ENCODE results near the gene ITGBL1.

ITGBL1 gene

GRCh38 chr13:101490406-101491015 is 38.0 kb downstream of the ITGBL1 start:
- CTCF ChIA-PET = interaction anchor here (1.1 to 2.6 kb wide), 2 partner anchors 11 to 345 kb away, joined by 4 to 14 read pairs; no protein-coding TSS in a partner anchor
- TF ChIP-seq CTCF (IDR thresholded peaks at IDR 0.05; ENCODE audit: insufficient read depth, low read length, missing control alignments) = no peak
- POLR2A ChIA-PET = no interaction called here
- no peak for DNase-seq (ENCODE audit: low read depth, low spot score)
- no peak overlapping the region for H3K4me3 ChIP-seq (ENCODE audit: low read depth, low read length)

- CTCF ChIA-PET = interaction anchor here (0.8 to 2.1 kb wide), 8 partner anchors 12 to 347 kb away, joined by 3 to 7 read pairs (median 4); no protein-coding TSS in a partner anchor
- no peak overlapping the region for H3K4me3 ChIP-seq (ENCODE audit: low read depth, low read length)
- no peak for DNase-seq (ENCODE audit: low read depth, low spot score)
- TF ChIP-seq CTCF (IDR thresholded peaks at IDR 0.05; ENCODE audit: insufficient read depth, low read length, missing control alignments) = no peak
- POLR2A ChIA-PET = interaction anchor here (0.7 to 1.6 kb wide), 2 partner anchors 19 to 184 kb away, joined by 3 to 4 read pairs; no protein-coding TSS in a partner anchor
Observed at GRCh38 chr13:101492251-101492910, 39.9 kb downstream of the ITGBL1 start.

- ChIA-PET POLR2A (interaction anchor here (1.6 kb wide), 1 partner anchor 185 kb away, joined by 4 read pairs; no protein-coding TSS in a partner anchor), CTCF (interaction anchor here (0.8 to 2.1 kb wide), 8 partner anchors 11 to 349 kb away, joined by 3 to 7 read pairs (median 4); no protein-coding TSS in a partner anchor)
- DNase-seq (ENCODE audit: low read depth, low spot score) = no peak
- H3K4me3 ChIP-seq (ENCODE audit: low read depth, low read length) = no peak overlapping the region
- no peak for TF ChIP-seq CTCF (IDR thresholded peaks at IDR 0.05; ENCODE audit: insufficient read depth, low read length, missing control alignments)
Observed at GRCh38 chr13:101493541-101493940, 41.1 kb downstream of the ITGBL1 start.

- no peak for TF ChIP-seq CTCF (IDR thresholded peaks at IDR 0.05; ENCODE audit: insufficient read depth, low read length, missing control alignments)
- no peak for DNase-seq (ENCODE audit: low read depth, low spot score)
- POLR2A ChIA-PET = no interaction called here
- H3K4me3 ChIP-seq (ENCODE audit: low read depth, low read length) = no peak overlapping the region
- CTCF ChIA-PET = interaction anchor here (2.3 kb wide), 1 partner anchor 354 kb away, joined by 8 read pairs; no protein-coding TSS in a partner anchor
Observed at GRCh38 chr13:101499406-101499805, 46.9 kb downstream of the ITGBL1 start.

GRCh38 chr13:101502618-101503017 is 50.1 kb downstream of the ITGBL1 start:
- no peak for TF ChIP-seq CTCF (IDR thresholded peaks at IDR 0.05; ENCODE audit: insufficient read depth, low read length, missing control alignments)
- DNase-seq (ENCODE audit: low read depth, low spot score) = no peak
- H3K4me3 ChIP-seq (ENCODE audit: low read depth, low read length) = no peak overlapping the region
- CTCF ChIA-PET = interaction anchor here (1.3 kb wide), 1 partner anchor 358 kb away, joined by 4 read pairs; no protein-coding TSS in a partner anchor
- POLR2A ChIA-PET = no interaction called here

- H3K4me3 ChIP-seq (ENCODE audit: low read depth, low read length) = no peak overlapping the region
- CTCF ChIA-PET = interaction anchor here (0.7 to 3.0 kb wide), 7 partner anchors 13 to 366 kb away, joined by 3 to 18 read pairs (median 3); no protein-coding TSS in a partner anchor
- POLR2A ChIA-PET = no interaction called here
- TF ChIP-seq CTCF (IDR thresholded peaks at IDR 0.05; ENCODE audit: insufficient read depth, low read length, missing control alignments) = no peak
- DNase-seq (ENCODE audit: low read depth, low spot score) = no peak
Observed at GRCh38 chr13:101511161-101511560, 58.7 kb downstream of the ITGBL1 start.
